ENCODE measurements around the gene DTHD1. TPM values are rescaled to one million over a fixed set of nuclear protein-coding genes. Genes with fewer than 3 reads are reported as not detected.

Gene DTHD1
- total RNA-seq, 1 experiment from 2014 or later: not detected

- no peaks in the 10 kb centered on the region for H3K9me3 Mint-ChIP-seq (ENCODE audit: unreplicated experiment)
- H3K4me1 Mint-ChIP-seq (ENCODE audit: low read depth, unreplicated experiment): no peaks in the 10 kb centered on the region
- H3K4me3 Mint-ChIP-seq (ENCODE audit: unreplicated experiment): no peak overlapping the region
- POLR2A ChIA-PET: no interaction called here
- TF ChIP-seq CTCF (IDR thresholded peaks at IDR 0.05; ENCODE audit: insufficient read depth in 1 of 2, low read depth in 1 of 2, low read length in 1 of 2, severe bottlenecking in 1 of 2, unreplicated experiment in 1 of 2): no peak
- H3K9me3 ChIP-seq: no peaks in the 10 kb centered on the region
- CTCF ChIA-PET: no interaction called here
- intact Hi-C loops (cut with micrococcal nuclease; ENCODE audit: unreplicated experiment): no loop called here
- no peaks in the 10 kb centered on the region for H3K27me3 Mint-ChIP-seq (ENCODE audit: insufficient read depth, unreplicated experiment)
- no peak overlapping the region for H3K27ac Mint-ChIP-seq (ENCODE audit: unreplicated experiment)
- no peaks in the 10 kb centered on the region for H3K36me3 Mint-ChIP-seq (ENCODE audit: insufficient read depth, unreplicated experiment)
- H3K4me1 ChIP-seq: no peaks in the 10 kb centered on the region
- no peak for DNase-seq
- BruUV-seq (replicated peaks): no TSS peak
- H3K36me3 ChIP-seq (ENCODE audit: control insufficient read depth, insufficient read depth, low read length): no peaks in the 10 kb centered on the region
- no peaks in the 10 kb centered on the region for H3K27me3 ChIP-seq (replicated peaks; ENCODE audit: control insufficient read depth, insufficient read depth, low read length)
- no peak overlapping the region for H3K4me3 ChIP-seq (ENCODE audit: low read depth, low read length)
Observed at GRCh38 chr4:36290641-36291040, 9.2 kb downstream of the DTHD1 start.

GRCh38 chr4:36292556-36293188 lies 11.3 kb downstream of the DTHD1 start:
- Histone ChIP-seq H3K4me1 (no peaks in the 10 kb centered on the region), H3K9me3 (no peaks in the 10 kb centered on the region), H3K36me3 (ENCODE audit: control insufficient read depth, insufficient read depth, low read length) (no peaks in the 10 kb centered on the region), H3K4me3 (ENCODE audit: low read depth, low read length) (no peak overlapping the region), H3K27me3 (replicated peaks; ENCODE audit: control insufficient read depth, insufficient read depth, low read length) (no peaks in the 10 kb centered on the region)
- BruUV-seq (replicated peaks): no TSS peak
- H3K36me3 Mint-ChIP-seq (ENCODE audit: insufficient read depth, unreplicated experiment): no peaks in the 10 kb centered on the region
- H3K27ac Mint-ChIP-seq (ENCODE audit: unreplicated experiment): no peak overlapping the region
- H3K27me3 Mint-ChIP-seq (ENCODE audit: insufficient read depth, unreplicated experiment): no peaks in the 10 kb centered on the region
- no peak overlapping the region for H3K4me3 Mint-ChIP-seq (ENCODE audit: unreplicated experiment)
- no peak for DNase-seq
- POLR2A ChIA-PET: no interaction called here
- intact Hi-C loops (cut with micrococcal nuclease; ENCODE audit: unreplicated experiment): no loop called here
- no peak for TF ChIP-seq CTCF (IDR thresholded peaks at IDR 0.05; ENCODE audit: insufficient read depth in 1 of 2, low read depth in 1 of 2, low read length in 1 of 2, severe bottlenecking in 1 of 2, unreplicated experiment in 1 of 2)
- no peaks in the 10 kb centered on the region for H3K9me3 Mint-ChIP-seq (ENCODE audit: unreplicated experiment)
- H3K4me1 Mint-ChIP-seq (ENCODE audit: low read depth, unreplicated experiment): no peaks in the 10 kb centered on the region
- CTCF ChIA-PET: no interaction called here

GRCh38 chr4:36301127-36301526 lies 19.7 kb downstream of the DTHD1 start:
- Histone ChIP-seq H3K4me1 (no peaks in the 10 kb centered on the region), H3K4me3 (ENCODE audit: low read depth, low read length) (no peak overlapping the region), H3K9me3 (no peaks in the 10 kb centered on the region), H3K27me3 (replicated peaks; ENCODE audit: control insufficient read depth, insufficient read depth, low read length) (no peaks in the 10 kb centered on the region), H3K36me3 (ENCODE audit: control insufficient read depth, insufficient read depth, low read length) (no peaks in the 10 kb centered on the region)
- H3K9me3 Mint-ChIP-seq (ENCODE audit: unreplicated experiment): no peaks in the 10 kb centered on the region
- no peaks in the 10 kb centered on the region for H3K4me1 Mint-ChIP-seq (ENCODE audit: low read depth, unreplicated experiment)
- DNase-seq: no peak
- BruUV-seq (replicated peaks): no TSS peak
- ChIA-PET CTCF (no interaction called here), POLR2A (no interaction called here)
- intact Hi-C loops (cut with micrococcal nuclease; ENCODE audit: unreplicated experiment): no loop called here
- no peaks in the 10 kb centered on the region for H3K36me3 Mint-ChIP-seq (ENCODE audit: insufficient read depth, unreplicated experiment)
- H3K27me3 Mint-ChIP-seq (ENCODE audit: insufficient read depth, unreplicated experiment): peaks cover 7% of the 10 kb centered on the region
- H3K27ac Mint-ChIP-seq (ENCODE audit: unreplicated experiment): no peak overlapping the region
- no peak overlapping the region for H3K4me3 Mint-ChIP-seq (ENCODE audit: unreplicated experiment)
- TF ChIP-seq CTCF (IDR thresholded peaks at IDR 0.05; ENCODE audit: insufficient read depth in 1 of 2, low read depth in 1 of 2, low read length in 1 of 2, severe bottlenecking in 1 of 2, unreplicated experiment in 1 of 2): no peak

Measured in Caco-2 (cell line).